Measurements from ENCODE around the gene ADGRF3.
"Not testable (repeated sequence)": the region's sequence is repeated elsewhere in the genome, so short reads cannot be mapped to it uniquely, and the experiment has no call there.

The ADGRF3 gene, protein sequence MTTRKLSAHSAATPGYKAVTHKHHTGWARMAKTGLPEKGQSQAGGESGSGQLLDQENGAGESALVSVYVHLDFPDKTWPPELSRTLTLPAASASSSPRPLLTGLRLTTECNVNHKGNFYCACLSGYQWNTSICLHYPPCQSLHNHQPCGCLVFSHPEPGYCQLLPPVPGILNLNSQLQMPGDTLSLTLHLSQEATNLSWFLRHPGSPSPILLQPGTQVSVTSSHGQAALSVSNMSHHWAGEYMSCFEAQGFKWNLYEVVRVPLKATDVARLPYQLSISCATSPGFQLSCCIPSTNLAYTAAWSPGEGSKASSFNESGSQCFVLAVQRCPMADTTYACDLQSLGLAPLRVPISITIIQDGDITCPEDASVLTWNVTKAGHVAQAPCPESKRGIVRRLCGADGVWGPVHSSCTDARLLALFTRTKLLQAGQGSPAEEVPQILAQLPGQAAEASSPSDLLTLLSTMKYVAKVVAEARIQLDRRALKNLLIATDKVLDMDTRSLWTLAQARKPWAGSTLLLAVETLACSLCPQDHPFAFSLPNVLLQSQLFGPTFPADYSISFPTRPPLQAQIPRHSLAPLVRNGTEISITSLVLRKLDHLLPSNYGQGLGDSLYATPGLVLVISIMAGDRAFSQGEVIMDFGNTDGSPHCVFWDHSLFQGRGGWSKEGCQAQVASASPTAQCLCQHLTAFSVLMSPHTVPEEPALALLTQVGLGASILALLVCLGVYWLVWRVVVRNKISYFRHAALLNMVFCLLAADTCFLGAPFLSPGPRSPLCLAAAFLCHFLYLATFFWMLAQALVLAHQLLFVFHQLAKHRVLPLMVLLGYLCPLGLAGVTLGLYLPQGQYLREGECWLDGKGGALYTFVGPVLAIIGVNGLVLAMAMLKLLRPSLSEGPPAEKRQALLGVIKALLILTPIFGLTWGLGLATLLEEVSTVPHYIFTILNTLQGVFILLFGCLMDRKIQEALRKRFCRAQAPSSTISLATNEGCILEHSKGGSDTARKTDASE

DNA sequence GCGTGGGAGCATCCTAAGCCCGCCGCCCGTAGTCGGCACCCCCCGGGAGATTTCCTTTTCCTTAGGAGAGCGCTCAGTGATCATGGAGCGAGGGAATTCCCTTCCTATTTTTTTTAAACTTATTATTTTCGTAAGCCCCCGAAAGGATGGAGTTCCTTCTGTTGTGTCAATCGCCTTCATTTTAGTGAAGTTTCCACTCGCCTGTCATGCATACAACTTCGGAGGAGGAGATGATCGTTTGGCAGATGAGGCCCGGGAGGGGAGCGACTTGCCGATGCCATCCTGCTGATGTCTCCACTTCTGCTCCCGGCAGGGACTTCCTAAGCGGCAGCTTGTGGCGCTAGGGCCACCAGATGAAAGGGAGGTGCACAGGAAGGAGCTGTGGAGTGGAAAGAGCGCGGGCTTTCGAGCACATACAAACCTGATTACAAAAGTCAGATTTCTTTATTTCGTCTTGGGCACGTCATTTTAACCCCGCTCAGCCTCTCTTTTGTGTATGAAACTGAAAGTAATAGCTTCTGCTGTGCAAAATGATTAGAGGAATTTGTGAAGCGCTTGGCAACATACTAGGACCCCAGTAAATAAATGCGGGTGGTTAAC is at the start of gene ADGRF3:
TSS of gene ADGRF3 (minus strand) at position 336 of the 600 bp plus-strand sequence. CDS start 555 bp downstream, outside the sequence.
- peak in 1 of 2 experiments; percentile 31 for DNase-seq

DNA sequence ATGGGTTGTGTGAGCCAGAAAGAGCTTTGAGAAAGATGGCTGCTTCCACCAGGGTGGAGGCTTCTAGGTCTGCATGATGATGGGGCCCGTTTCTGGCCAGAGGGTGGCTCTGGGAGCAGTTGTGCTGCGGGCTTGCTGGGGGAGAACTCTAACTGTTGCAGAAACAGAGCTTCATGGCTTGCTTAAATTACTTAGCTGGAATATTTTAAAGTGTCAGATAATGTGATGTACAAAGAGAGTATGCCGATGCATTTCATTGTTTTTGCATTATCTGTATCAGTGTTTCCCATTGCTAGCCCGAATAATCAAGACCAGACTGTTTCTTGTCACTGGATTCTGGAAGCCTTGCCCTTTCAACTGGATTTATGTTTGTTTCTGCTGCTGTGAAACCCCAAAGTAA is 48.8 kb upstream of the ADGRF3 start:
- no peak for DNase-seq

DNA sequence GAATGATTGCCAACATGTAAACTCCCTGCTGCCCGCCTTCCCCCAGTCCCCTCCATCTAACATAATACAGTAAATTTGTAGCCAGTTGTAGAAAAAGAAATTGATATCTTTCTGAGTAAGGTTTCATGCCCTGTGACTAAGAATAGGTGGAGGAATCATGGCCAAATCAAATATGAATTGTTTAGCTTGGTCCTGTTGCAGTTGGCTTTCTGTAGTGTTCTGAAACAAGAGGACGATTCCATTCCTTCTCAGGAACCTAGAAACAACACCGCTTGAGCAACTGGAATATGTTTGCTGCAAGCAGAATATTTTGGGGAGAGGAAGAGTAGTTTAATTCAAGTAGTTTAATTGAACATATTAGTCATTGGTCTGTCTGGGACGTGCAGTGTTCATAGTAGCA is 48.1 kb upstream of the ADGRF3 start:
- DNase-seq, result no peak

DNA sequence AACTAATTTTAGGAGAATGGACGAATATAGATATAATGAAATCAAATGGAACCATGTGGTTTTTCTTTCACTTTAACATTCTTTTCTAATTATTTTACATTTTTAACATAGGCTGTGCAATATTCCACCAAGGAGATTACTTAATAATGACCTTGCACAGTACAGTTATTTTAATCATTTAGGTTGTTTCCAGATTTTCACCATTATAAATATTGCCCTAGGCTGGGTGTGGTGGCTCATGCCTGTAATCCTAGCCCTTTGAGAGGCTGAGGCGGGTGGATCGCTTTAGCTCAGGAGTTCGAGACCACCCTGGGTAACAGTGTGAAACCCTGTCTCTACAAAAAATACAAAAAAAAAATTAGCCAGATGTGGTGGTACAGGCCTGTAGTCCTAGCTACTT is 40.6 kb upstream of the ADGRF3 start:
- no peak for DNase-seq

DNA sequence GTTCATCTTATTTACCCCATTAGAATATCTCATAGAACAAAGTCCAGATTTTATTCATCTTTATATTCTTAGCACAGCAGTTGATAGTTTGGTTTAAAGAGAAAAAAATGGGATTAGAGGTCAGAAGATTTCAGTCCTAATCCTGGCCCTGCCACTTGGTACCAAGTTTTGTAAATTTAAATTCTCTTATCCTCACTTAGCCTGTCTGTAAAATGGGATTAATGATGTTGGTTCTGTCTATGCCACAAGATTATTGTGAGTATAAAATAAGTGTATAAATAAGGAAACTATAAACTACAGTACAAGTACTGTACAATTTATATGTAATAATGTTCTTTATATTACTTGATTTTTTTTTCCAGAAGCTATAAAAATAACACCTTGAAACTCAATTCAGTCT is 38.0 kb upstream of the ADGRF3 start:
- DNase-seq, result no peak

DNA sequence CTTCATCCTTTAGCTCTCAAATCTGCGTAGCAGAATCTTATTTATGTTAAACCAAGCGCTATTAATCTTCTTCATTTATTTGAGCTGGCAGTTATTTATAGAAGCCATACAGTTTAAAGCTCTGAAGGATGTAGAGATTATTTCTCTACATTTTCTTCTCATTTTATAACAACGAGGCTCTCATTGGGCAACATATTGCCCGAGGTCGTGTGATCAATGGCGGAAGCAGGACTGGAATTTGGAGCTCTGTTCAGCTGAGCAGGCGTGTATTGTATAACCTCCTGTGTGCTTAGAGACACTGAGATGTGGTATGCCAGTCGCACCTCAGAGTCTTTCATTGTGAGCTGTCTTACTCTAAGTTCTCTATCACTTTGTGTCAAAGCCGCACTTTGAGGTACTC is 37.6 kb upstream of the ADGRF3 start:
- no peak for DNase-seq

DNA sequence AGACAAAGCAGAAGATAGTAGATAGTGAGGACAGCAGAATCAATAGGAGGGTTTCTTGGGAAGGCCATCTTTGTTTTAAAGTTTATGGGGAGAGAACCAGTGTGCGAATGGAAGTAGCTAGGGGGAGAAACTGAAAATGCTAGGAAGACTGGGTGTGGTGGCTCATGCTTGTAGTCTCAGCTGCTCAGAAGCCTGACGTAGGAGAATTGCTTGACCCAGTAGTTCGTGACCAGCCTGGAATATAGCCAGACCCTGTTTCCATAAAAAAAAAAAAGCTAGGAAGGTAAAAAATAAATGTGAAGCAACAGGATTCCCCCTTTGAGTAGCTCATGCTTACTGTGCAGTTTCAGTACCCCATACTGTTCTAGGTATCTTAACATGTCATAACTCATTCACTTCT is 36.0 kb upstream of the ADGRF3 start:
- no peak for DNase-seq

DNA sequence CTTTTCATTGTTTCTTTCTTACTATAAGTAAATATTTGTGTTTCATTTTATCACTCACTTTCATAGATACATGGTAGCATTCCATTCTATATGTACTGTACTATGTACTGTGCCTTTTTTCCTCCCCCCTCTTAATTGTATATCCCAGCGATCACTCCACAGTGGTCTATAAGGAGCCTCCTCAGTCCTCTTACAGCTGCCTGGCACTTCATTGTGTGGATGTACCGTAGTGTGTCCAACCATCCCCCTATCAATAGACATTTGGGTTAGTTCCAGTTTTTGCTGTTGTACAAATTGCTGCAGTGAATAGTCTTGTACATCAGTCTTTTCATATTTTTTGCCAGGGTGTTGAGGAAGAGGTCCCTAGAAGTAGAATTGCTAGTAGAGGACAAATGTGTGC is 33.7 kb upstream of the ADGRF3 start:
- no peak for DNase-seq

DNA sequence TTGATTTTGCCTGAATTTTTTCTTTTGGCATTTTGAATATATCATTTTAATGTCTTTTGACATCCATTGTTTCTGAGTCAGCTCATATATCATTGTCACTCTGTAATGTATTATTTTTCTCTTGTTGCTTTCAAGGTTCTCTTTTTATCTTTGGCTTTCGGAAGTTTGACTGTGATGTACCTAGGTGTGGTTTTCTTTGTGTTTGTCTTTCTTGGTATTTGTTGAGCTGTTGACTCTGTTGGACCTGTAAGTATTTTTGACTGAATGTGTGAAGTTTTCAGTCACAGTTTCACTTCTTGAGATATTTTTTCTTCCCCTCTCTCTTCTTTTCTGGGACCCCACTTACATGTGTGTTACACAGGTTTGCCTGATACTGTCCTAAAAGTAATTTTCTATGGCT is 30.2 kb upstream of the ADGRF3 start:
- no peak for DNase-seq

DNA sequence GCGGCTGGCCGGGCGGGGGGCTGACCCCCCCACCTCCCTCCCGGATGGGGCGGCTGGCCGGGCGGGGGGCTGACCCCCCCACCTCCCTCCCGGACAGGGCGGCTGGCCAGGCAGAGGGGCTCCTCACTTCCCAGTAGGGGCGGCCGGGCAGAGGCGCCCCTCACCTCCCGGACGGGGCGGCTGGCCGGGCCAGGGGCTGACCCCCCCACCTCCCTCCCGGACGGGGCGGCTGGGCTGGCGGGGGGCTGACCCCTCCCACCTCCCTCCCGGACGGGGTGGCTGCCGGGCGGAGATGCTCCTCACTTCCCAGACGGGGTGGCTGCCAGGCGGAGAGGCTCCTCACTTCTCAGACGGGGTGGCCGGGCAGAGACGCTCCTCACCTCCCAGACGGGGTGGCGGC is 24.3 kb upstream of the ADGRF3 start:
- not testable (repeated sequence) for DNase-seq

DNA sequence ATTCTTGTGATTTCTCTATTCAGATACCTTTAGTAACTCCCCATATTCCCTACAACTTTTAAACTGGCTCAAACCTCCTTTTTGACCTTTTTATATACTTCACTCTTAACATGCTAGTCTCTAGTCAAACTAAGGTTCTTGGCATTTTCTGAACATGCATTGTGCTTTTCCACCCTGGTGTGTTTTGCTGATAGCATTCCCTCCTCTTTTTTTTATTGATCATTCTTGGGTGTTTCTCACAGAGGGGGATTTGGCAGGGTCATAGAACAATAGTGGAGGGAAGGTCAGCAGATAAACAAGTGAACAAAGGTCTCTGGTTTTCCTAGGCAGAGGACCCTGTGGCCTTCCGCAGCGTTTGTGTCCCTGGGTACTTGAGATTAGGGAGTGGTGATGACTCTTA is 23.1 kb upstream of the ADGRF3 start:
- not testable (repeated sequence) for DNase-seq

DNA sequence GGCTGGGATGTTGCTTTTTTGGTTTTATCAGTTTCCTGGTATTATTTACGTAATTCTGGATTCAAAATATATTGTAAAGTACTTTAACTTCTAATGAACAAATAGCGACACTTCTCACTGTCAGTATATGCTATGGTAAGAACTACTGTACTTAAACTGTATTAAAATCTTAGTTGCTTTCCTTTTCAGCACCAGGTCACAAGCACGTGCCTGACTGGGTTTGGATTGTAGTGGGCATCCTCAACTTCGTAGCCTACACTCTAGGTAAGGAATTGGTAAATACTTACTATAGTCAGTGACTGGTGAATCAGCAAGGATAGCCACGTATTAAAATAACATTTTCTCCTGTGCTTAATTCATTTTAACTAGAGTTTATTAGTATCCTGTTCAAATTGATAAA is 20.4 kb upstream of the ADGRF3 start:
- DNase-seq, result no peak

DNA sequence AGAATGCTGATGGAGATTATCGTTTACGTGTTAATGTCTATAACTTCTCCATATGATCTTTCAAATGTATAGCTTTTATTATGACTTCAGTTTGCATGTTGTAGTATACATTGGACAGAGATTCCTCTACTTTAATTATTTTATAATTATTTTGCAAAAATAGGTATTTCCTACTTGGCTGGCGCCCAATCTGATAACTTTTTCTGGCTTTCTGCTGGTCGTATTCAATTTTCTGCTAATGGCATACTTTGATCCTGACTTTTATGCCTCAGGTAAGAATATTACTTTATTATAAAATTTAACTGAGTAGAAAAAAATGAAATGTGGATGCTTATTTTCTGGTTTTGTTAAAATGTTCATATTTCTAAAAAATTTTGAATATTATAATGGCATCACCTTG is 18.1 kb upstream of the ADGRF3 start:
- DNase-seq, result no peak

DNA sequence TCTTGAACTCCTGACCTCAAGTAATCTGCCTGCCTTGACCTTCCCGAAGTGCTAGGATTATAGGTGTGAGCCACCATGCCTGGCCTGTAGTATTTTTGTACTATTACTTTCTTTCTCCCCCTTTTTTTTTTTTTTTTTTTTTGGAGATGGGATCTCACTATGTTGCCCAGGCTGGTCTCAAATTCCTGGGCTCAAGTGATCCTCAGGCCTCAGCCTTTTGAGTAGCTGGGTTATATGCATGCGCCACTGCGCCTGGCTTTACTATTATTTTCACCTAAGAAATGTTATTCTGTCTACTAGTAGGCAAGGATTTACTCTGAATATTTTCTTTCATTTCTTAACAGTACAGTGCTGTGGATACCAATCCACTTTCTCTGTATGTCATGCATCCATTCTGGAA is 17.4 kb upstream of the ADGRF3 start:
- DNase-seq, result no peak

DNA sequence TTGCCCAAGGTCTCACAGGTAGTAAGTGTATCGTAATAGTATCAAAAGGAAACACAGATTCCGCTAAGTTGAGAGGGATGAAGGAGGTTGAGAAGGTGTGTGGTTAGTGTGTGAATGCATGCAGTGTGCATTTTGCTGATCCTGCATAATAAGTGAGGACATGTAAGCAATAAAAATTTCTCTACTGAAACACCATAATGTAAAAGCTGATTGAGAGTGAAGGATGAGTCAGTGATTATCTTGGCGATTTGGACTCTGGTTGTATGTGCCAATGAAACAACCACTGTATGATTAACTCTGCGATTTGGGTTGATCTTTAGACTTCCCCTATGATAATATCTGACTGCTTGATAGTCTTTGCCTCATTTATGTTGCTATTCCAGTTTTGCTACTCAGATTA is 16.7 kb upstream of the ADGRF3 start:
- no peak for DNase-seq

DNA sequence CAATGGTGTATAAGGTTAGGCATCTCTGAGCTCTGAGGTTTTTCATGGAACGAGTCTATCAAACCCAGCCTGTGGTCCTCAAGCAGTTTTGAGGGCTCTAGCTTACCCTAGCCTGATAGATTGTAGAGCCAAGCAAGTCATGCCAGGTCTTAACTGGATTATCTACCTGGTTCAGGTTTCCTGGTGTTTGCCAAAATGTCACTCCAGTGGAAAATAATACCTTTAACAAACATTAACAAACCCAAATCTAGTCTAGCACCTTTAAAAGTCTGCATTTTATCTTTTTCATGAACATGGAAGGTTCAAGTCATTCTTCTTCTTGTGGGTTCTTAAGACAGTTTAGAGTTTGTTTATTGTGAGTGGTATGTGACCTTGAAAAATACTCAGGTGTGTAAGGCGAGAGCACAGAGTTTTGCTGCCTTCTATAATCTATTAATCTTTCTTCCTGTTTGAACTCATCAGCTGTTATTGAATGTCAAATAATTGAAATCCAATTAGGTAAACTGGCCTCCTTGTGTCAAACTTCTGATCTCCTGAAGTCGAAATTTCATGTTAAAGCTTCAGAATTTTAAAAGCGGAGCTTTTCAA is 13.4 kb upstream of the ADGRF3 start:
- DNase-seq, result no peak

DNA sequence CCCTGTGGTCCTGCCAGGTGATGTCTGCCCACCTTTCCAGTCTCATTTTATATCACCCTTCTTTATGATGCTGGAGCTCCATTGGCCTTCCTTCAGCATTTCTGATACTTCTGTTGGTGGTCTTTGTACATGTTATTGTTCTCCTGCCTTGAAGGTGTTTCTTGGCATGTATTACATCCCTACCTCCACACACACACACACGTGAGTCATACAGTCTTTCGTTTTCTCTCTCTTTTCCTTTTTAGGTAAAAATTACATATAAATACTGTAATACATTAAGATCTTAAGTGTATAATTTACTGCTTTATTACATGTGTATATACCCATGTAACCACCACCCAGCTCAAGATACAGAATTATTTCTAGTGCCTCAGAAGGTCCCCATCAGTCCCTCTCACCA is 10.2 kb upstream of the ADGRF3 start:
- DNase-seq, result no peak

DNA sequence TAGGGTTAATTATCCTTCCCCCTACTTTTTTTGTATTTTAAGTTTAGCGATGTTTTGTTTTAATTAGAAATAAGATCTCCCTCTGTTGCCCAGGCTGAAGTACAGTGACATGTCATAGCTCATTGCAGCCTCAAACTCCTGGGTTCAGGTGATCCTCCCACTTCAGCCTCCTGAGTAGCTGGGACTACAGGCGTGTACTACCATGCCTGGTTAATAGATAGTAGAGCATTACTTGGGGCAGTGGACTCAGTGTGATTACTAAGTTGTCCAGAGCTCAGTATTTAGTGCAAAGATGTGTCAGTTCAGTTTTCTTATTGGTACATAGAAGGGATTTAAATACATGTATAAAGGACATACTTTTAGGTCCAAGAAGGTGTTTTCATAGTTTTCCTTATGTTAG is 9.5 kb upstream of the ADGRF3 start:
- no peak for DNase-seq

DNA sequence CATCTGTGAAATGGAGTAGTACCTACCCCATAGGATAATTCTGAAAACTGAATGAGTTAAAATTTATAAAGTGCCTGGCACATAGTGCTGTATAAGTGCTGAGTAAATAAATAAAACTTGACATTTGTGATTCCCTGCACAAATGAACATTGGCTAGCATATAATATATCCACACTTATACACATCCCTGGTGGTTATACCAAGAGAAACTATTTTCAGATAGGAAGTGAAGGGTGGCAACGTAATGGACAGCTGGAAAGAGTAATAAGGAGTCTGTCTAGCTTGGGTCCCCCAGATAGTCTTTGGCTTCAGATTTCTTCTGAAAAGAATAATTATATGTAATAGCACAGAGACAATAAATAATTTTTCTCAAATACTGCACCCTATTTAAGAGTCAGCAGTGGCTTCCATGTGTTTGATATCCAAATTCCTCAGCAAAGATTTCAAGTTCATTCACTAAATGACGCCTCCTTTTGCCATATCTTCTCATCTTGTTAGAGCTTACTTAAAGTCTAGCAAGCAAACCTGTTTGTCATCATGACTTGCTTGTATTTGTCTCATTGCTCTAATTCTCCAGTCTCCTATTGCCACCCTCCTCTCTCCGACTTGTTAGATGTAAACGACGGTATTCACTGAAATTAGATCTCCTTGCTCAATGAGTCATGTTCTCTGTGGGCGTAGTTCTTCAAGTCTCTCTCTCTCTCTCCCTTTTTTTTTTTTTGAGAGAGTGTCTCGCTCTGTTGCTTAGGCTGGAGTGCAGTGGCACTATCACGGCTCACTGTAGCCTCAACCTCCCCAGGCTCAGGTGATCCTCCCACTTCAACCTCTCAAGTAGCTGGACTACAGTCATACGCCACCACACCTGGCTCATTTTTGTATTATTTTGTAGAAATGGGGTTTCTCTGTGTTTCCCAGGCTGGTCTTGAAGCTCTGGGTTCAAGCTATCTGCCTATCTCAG is 8.7 kb upstream of the ADGRF3 start:
- no peak for DNase-seq

DNA sequence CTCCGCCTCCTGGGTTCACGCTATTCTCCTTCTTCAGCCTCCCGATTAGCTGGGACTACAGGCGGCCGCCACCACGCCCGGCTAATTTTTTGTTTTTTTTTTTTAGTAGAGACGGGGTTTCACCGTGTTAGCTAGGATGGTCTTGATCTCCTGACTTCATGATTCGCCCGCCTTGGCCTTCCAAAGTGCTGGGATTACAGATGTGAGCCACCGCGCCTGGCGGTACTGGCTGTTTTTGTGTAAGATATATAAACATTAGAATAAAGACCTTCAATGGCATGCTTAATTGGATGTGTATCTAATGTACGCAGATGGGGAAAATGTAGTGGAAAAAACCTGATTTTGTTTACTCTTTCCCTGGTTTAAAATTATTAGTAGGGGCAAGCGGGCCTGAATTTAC is 7.9 kb upstream of the ADGRF3 start:
- not testable (repeated sequence) for DNase-seq

DNA sequence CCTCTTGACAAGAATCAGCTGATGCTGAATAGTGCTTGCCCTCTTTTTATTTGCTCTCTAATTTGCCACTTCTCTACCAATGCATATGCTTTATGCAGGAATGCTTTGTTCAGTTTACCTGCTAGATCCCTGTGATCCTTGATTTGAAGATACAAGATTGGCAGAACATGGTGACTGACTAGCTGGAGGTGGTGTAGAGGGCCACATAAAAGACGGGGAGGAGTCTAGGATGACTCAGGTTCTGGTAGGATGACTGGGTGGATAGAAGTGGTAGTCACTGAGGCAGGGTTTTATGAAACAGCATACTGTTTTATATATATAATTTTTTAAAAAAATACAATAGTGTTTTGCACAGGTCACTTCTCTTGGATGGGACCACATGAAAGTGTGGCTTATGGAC is 6.3 kb upstream of the ADGRF3 start:
- DNase-seq, result no peak
